Putamen (tissue), 1 donor: ENCODE results near the gene NEDD4L.

ENCODE experiments used
- DNase-seq: peaks from one replicate; pipeline ENCODE4 v3.0.0-alpha.2; 2016; ENCODE audit warnings: low spot score

The NEDD4L gene

DNA sequence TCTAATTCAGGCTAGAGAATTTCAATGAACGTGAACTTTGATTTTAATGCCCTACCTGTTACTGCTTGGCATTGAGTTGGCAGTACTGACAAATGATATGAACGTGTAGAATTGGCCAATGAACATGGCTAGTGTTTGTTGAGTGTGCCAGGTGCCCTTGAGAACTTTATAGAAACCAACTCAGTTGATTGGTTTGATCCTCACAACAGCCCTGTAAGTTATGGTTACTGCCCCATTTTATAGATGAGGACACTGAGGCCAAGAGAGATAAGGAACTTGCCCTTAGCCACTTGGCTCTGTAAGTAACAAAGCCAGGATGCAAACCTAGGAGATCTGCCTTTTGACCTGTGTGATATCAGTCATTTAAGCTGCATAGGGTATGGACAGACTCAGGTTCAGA, 275.7 kb downstream of the NEDD4L start:
- DNase-seq, result no peak

DNA sequence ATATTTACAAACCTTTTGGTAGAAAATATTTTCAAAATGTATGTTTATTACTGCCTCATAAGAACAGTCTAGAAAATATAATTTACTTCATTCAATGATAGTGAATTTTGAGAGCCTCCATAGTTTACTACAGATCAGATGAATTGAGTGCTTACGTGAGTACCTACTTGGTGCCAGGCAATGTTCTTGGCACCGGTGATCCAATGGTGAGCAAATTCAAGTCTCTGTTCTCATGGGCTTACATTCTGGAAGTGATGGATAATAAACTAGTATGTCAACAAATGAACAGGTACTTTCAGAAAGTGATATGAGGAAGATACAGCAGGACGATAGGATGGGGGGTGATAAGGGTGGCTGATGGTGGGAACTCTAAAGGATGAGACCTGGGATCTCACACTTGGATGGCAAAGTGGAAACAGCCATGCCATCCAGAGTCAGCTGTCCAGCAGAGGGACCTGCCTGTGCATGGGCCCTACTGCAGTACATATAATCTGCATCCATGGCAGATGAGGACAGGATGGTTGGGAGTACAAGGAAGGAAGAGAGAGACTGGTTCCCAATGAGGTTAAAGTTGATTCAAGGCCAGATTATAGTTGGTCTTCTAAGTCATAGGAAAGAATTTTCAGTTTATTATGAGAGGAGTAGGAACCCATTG, 277.0 kb downstream of the NEDD4L start:
- no peak for DNase-seq

DNA sequence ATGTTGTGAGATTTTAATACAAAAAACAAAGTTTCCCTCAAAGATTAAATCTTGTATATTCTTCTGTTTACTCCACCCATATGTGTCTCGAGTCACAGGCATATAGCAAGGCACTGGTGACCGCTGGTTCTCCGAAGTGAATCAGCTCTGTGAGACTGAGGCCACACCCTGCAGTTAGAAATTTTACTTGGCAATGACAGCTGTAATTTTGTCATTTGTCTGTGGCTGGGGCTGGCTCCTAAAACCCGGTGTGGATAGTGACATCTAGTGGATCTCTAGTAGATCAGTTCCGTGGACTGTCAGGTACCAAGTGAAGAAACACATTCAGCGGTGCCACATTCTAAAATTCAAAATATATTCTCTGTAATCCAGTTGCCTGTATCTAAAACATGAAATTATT, 278.0 kb downstream of the NEDD4L start:
- peak; percentile 76 for DNase-seq

DNA sequence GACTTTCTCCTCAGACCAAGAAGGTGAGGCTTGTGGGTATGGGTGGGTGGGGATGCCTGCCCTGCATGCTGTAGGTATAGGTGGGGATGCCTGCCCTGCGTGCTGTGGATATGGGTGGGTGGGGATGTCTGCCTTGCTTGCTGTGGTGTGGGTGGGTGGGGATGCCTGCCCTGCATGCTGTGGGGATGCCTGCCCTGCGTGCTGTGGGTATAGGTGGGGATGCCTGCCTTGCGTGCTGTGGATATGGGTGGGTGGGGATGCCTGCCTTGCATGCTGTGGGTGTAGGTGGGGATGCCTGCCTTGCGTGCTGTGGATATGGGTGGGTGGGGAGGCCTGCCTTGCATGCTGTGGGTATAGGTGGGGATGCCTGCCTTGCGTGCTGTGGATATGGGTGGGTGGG, 278.4 kb downstream of the NEDD4L start:
- DNase-seq, result no peak

DNA sequence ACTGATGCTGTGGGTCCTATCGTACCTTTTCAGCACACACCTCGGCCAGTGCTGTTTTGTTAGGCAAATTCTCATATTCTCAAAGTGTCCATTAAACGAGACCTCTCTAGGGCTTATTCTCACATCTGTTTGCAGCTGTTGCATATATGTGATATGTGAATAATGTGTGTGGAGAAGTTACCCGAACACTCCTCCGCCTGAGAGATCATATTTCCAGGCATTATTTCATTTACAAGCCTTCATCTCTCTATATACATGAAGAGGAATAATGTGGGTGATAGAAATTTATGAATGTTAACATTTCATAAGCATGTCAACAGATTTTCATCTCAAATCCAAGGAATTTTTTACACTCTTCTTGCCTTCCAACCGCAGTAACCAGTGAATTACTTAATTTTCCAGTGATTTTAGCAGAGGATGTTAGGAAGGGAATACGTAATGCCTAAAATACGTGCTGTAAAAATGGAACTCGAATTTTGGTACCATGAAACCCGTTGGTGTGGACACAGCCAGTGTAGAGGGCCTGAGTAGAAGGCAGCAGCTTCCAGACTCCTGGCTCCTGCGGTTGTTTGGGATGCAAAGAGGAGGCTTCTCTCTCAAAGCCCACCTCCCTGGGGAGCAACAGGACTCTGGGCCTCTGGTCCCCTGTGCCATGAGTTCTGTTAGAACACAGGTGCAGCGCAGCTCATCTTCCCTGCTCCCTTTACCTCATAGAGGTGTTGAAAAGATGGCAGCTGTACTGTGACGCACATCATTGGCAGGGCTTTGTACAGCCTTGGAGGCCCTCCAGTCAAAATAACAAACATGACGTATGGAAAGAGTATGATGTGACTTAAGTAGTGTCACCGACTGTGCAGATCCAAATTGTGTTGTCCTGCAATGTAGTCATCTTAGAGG, 280.1 kb downstream of the NEDD4L start:
- DNase-seq, result no peak

DNA sequence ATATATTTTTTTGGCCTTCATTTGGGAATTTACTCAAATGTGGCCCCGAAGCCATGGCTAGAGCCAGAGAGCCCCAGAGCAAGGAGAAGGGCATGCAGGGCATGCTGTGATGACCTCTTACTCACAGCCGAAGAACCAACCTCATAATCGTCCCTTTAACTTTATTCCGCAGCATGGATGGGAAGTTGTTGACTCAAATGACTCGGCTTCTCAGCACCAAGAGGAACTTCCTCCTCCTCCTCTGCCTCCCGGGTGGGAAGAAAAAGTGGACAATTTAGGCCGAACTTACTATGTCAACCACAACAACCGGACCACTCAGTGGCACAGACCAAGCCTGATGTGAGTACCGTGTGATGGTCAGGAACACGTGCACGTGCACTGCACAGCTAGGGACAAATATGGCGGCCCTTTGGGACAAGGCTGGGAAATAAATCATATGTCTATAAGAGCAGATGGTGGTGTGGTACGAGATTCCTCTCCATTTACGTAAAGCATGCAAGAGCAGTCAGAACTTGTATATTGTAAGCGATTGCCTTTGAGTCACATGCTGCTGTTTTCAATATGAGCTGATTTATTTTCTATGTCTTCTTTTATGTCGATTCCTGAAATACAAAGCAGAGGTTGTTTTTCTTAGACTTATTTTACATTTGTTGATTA, 280.9 kb downstream of the NEDD4L start:
- no peak for DNase-seq

DNA sequence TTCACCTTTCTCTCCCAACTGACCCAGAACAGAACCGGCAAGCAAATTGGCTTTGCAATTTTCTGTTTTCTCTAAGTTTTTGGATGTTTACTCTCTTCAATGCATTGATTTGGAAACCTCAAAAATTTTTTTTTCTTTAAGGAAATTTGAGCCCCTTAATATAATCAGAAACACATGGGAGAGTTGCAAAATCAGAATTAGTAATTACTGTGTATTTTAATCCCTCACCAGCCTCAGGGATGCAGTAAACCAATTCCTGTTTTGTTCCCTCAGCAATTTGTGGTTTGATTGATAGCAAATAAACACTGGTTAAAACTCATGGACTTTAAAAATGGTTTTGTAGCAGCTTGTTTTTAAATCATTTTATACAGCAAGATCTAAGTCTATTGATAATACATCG, 281.5 kb downstream of the NEDD4L start:
- DNase-seq, result no peak

DNA sequence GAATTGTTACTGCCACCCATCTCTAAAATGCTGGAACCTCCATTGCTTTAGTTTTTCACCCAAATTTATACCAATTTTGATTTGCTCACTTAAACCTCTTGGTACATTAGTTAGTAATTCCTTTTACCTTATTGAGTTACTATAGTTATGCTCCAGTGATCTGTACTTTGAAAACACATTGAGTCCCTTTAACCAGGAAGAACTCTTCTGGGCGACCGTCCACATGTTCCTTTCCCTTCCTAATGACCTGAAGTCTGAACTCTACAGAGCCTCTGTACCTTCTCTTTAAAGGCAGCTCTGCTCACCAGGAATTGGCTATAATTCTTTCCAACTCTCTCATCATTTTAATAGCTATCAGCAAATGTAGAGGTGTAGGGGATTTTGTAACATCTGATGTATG, 290.0 kb downstream of the NEDD4L start:
- DNase-seq, result no peak

DNA sequence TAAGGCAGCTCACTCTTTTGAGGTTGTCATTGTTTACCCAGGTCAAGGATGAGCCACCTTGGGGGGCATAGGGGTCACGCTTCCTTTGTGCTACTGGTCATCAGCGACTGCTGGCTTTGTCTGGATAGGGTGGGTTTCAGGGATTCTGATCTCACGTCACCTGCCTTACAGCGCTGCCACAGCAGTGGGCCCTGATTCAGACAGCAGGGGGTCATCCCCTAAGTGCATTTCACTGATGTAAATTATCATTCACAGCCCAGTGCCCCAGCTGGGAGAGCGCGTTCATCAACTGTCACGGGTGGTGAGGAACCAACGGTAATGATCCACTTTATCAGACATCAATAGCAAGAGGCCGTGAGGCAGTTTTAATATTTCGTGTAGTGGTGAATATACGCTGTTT, 291.2 kb downstream of the NEDD4L start:
- DNase-seq, result no peak

DNA sequence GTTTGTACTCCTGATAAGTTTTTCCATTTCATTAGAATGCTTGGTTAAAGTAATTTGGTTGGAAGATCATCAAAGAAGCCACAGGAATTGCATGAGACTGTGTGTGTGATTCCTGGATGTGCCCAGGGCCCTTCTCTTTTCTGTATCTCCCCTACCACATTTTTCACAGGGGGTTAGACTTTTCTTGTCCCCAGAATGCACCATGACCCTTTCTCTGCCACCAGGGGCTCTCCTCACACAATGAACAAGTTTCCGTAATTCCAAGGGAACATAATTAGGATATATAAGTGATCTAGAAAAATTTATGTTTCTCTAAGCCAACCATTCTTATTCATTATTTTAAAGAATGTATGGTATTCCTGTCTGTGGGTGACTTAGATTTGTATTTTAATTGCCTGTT, 291.8 kb downstream of the NEDD4L start:
- DNase-seq, result no peak

DNA sequence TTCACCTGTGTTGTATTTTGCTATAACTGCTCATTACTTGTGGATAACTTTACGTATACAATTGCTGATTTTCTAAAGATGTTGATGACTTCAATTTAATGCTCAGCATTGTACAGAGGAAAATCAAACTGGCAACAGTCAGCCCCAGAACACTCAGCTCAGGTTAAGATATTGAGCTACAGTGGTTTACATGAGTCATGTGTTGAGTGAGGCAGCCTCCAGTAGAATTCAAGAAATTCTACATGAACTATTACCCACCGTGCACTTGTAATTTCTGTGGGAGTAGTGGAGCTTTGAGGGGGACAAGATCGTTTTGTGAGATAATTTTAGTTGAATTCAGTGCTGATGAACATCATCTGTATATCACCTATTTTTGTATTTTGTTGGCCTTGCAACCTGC, 292.6 kb downstream of the NEDD4L start:
- peak; percentile 59 for DNase-seq

DNA sequence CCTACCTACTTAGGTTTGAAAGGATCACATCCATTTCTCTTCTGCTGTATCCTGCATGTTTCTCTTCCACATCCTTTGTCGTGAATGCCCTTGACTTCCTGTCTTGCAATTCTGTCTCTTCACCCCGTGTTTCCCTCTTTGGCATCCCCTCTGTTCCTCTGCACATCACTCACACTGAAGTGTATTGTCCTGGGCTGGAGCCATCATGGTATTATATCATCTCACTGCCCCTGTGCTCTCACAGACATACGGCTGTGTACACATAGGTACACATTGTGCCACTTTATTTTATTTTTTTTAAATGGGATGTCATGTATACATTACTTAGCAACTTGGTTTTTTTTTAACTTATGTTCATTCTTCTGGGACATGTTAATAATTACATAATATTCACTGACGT, 293.3 kb downstream of the NEDD4L start:
- DNase-seq, result no peak

DNA sequence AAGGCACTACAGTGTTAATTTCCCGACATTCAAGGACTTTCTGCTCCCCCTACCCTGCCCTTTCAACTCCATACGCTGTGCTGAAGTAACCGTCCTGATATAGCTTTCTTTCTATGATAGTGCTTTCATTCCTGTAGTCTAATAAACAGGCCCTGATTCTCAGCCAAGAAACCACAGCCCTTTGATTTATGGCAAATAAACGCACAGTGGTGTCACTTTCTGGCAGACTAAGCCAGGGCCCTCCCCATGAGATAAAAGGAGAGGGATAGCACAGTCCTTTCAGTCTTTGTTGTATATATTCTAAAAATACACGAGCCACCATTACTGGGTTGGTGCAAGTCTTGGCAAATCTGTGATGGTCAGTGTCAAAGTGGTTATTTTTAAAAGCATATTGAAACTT, 293.7 kb downstream of the NEDD4L start:
- no peak for DNase-seq

DNA sequence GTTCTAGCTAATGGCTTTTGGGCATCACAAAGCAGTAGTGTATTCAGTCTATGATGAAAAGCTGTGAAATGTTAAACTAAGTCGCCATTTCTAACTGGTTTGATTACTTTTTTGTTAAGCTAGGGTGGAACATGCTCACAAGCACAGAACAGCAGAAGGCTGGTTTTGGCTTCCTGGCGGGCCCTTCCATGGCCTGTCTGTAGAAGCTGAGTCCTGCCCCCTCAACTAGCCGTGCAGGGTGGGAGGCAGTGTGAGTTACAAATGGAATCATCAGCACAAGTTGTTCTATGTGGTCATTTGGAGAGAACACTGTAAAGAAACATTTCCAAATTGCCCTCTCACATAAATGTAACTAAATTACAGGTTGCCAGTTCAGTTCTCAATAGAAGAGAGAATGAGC, 294.1 kb downstream of the NEDD4L start:
- no peak for DNase-seq

DNA sequence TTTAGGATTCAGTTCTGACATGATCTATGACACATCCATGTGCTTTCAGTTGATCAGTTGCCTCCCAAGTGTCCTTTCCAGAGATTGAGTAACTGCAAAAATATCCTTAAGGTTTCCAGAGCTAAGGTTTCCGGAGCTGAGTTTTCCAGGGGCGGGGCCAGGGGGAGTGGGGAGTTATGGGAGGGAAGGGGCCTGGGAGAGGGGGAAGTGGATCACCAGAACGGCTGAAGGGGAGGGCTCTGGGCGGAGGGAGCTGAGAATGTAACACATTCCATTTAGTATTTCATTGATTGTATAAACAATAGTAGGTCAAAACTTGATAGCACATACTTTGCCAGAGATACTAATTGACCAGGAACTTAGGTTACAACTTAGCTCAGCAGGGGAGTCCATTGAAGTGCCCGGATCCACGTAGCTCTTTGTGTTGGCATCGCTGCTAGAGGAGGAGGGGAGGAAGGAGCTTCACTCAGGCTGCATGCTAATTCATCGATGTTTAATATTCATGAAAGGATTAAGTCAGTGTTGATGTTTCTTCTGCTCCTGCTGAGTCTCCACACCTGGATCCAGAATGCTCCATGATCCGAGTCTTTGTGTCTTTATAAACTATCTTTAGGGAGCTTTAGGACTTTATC, 295.1 kb downstream of the NEDD4L start:
- DNase-seq, result no peak

DNA sequence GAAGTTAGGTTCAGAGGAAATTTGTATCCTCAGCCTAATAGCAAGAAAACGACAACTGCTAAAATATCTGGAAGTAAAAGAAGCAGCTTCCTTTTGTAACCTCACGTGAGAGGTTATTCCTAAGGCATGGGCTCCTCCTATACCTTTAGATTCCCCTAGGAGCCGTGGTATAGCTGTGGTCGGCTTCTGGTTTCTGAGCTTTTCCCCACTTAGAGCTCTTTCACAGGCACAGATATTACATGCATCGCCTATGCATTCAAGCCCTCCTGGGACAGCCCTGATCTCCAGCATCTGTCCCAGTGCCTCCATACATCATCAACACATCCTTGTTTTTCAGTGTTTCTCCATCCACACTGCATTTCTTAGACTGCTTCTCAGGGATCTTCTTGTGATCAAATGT, 295.9 kb downstream of the NEDD4L start:
- DNase-seq, result no peak

DNA sequence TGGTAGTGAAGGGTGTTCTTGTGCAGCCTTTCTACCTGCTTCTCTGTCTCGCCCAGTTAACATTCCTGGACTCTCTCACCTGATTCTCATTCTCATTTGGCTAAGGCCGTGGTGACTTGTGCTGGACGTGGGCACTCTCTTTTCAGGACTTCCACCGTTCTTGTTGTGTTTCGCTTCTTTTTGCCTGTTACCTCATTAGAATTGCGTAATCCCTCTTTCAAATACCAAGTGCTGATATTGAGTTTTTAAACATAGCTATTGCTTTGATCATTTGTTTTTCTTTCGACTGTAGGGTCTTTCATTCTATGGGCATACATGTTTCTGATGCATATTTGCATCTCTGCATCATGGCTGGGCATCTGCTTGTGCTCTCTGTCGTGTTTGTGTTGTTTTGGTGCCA, 297.9 kb downstream of the NEDD4L start:
- DNase-seq, result no peak

DNA sequence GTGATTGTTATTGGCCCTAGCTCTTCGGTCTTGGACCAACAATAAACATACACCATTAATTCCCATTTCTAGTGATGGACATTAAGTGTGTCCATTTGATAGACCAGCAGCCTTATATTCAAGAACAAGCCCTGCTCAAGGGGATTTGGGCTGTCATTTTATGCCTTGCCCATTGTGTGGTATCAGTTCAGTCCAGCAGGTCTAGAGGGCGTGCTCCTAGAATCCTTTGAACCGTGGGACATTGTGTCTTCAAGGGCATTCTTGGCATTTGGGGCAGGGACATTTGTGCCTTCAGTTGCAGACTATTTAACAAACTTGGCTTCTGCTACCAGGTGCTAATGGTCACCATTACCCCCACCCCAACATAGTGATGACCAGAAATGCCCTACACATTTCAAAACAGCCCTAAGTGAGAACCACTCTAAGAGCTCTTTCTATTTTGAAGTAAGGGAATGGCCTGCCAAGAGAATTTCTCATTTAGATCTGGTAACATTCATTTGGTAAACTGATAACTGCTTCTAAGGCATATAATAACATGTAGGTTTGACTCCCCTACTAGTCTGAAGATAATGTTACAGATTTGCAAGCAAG, 300.1 kb downstream of the NEDD4L start:
- DNase-seq, result no peak

DNA sequence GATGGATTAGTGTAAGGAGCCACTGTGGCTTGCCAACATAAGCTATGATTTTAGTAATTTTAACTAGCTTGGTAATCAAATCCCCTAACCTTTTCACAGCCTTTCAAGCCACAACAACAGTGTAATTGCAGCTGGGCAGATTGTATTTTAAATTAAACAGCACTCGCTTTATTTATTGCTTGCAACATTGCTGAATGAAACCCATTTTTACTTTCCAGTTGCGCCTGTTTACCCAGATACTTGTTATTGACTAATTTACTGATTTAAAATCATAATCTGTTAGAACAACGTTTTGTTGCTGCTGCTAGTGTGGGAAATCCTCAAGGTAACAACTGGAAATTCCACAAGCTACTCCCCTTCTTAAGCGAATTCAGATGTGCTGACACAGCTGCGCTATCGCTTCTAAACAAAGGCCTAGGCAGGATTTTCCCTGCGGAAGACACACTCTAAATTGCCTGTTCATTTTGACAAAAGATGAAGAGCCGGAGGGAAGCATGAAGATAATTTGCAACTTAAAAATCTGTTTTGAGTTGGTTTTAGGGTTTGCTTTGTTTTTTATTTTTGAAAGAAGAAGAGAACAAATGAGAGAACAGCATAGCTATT, 300.9 kb downstream of the NEDD4L start:
- no peak for DNase-seq

DNA sequence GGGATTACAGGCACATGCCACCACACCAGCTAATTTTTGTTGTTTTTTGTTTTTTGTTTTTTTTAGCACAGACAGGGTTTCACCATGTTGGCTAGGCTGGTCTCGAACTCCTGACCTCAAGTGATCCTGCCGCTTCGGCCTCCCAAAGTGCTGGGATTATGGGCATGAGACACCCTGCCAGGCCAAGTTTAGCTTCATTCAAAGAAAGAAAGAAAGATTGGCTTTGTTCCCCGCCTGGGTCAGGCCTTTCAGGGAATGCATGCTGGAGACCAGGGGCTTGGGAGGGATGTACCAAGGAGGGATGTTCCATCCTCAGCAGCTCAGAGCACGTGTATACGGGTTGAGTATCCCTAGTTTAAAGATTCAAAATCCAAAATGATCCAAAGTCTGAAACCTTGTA, 301.8 kb downstream of the NEDD4L start:
- no peak for DNase-seq

DNA sequence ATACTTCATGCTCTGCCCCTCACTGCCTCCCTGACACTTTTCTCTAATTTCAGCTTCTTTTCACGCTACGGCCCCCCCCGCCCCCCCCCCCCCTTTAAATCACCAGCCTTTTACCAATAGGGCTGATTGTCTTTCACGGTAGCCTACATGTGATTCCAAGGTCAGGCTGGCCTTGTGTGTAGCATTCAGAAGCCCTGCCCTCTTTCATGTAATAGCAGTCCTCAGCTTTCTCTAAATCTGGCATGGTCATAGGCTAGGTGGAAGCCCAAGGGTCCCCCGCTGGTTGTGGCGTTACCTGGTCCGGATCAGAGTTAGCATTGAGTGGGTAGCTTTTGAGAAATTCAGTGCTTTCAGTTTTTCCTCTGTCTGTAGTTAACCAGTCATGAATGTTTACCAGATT, 303.1 kb downstream of the NEDD4L start:
- DNase-seq, result no peak

DNA sequence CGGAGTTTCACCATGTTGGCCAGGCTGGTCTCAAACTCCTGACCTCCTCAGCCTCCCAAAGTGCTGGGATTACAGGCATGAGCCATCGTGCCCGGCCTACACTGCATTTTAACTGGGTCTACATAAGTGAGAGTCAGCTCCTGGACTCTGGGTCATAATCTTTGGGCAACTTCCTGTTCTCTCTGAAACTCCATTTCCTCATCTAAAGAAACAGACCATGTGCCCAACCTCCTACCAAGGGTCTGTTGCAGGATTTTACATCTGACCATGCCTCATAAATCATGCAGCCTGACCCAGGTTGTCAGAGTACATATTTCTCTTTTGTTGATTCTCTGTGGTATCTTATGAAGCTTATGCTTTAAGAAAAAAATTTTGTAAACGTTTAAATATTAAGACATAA, 304.5 kb downstream of the NEDD4L start:
- no peak for DNase-seq
